ENCODE measurements around the gene MYOT.

GRCh38 chr5:137935190-137935589, 67.5 kb downstream of the MYOT start:
- TF ChIP-seq POLR2A (IDR thresholded peaks at IDR 0.05; ENCODE audit: low read depth, low read length) (no peak), POU2F2 (IDR thresholded peaks at IDR 0.05; ENCODE audit: low read depth, low read length) (no peak), POLR2AphosphoS5 (IDR thresholded peaks at IDR 0.05; ENCODE audit: low read depth, low read length) (no peak)

Measured in GM12891 (cell line).